GM04503 (cell line): Measurements from ENCODE around the gene THOC2.
"Not testable (repeated sequence)": the region's sequence is repeated elsewhere in the genome, so short reads cannot be mapped to it uniquely, and the experiment has no call there.

ENCODE experiments used
- DNase-seq: peaks from one replicate; pipeline ENCODE4 v3.0.0-alpha.2; 2012; ENCODE audit warnings: low read depth

The THOC2 gene

GRCh38 chrX:123738378-123738940, 5.6 kb upstream of the THOC2 start:
- no peak for DNase-seq

- peak; percentile 59 for DNase-seq
Measured at GRCh38 chrX:123736333-123736921, 3.6 kb upstream of the THOC2 start.

- DNase-seq = not testable (repeated sequence)
Measured at GRCh38 chrX:123735137-123735536, 2.3 kb upstream of the THOC2 start.

GRCh38 chrX:123734079-123734478, 1.2 kb upstream of the THOC2 start:
- DNase-seq = not testable (repeated sequence)

GRCh38 chrX:123731987-123732669, 724 bp downstream of the THOC2 start:
- no peak for DNase-seq

- no peak for DNase-seq
Measured at GRCh38 chrX:123731258-123731986, 1.4 kb downstream of the THOC2 start.

- DNase-seq = no peak
Measured at GRCh38 chrX:123728554-123728953, 4.3 kb downstream of the THOC2 start.

GRCh38 chrX:123728016-123728415, 4.8 kb downstream of the THOC2 start:
- no peak for DNase-seq

- not testable (repeated sequence) for DNase-seq
Measured at GRCh38 chrX:123722193-123722592, 10.7 kb downstream of the THOC2 start.

- DNase-seq = no peak
Measured at GRCh38 chrX:123720486-123720885, 12.4 kb downstream of the THOC2 start.

- DNase-seq = no peak
Measured at GRCh38 chrX:123713841-123714240, 19.0 kb downstream of the THOC2 start.

- no peak for DNase-seq
Measured at GRCh38 chrX:123713434-123713833, 19.4 kb downstream of the THOC2 start.

- DNase-seq = not testable (repeated sequence)
Measured at GRCh38 chrX:123711201-123711600, 21.7 kb downstream of the THOC2 start.

GRCh38 chrX:123704781-123705180, 28.1 kb downstream of the THOC2 start:
- no peak for DNase-seq

- DNase-seq = no peak
Measured at GRCh38 chrX:123698979-123699520, 33.8 kb downstream of the THOC2 start.

GRCh38 chrX:123696334-123696733, 36.5 kb downstream of the THOC2 start:
- no peak for DNase-seq

- no peak for DNase-seq
Measured at GRCh38 chrX:123695242-123695641, 37.6 kb downstream of the THOC2 start.

- DNase-seq = no peak
Measured at GRCh38 chrX:123691776-123692175, 41.1 kb downstream of the THOC2 start.

GRCh38 chrX:123688524-123688923, 44.3 kb downstream of the THOC2 start:
- no peak for DNase-seq

GRCh38 chrX:123685232-123685631, 47.6 kb downstream of the THOC2 start:
- DNase-seq = no peak

- no peak for DNase-seq
Measured at GRCh38 chrX:123682186-123682585, 50.7 kb downstream of the THOC2 start.

GRCh38 chrX:123679733-123680460, 53.0 kb downstream of the THOC2 start:
- not testable (repeated sequence) for DNase-seq
